HUES64 (cell line): Measurements from ENCODE around the gene ZFP62.
A peak's percentile ranks its signal among the peaks of the same experiment; 100 is the strongest.

ENCODE experiments used
- H3K27ac ChIP-seq: 2 replicates; pipeline ENCODE4 v1.7.0; 2013; ENCODE audit warnings: low read depth, low read length, inconsistent platforms
- H3K27me3 ChIP-seq: 2 replicates; pipeline ENCODE4 v1.6.1; 2013; ENCODE audit warnings: mild to moderate bottlenecking, low read length; ENCODE audit not compliant: insufficient read depth
- H3K36me3 ChIP-seq: 2 replicates; pipeline ENCODE4 v1.6.1; 2013; ENCODE audit warnings: mild to moderate bottlenecking, low read length; ENCODE audit not compliant: insufficient read depth
- H3K4me1 ChIP-seq: 2 replicates; pipeline ENCODE4 v1.6.1; 2013; ENCODE audit warnings: mild to moderate bottlenecking, low read length, moderate library complexity; ENCODE audit not compliant: insufficient read depth
- H3K4me3 ChIP-seq: 2 replicates; pipeline ENCODE4 v1.5.1; 2013; ENCODE audit warnings: mild to moderate bottlenecking, low read length, moderate library complexity
- H3K9ac ChIP-seq: 2 replicates; pipeline ENCODE4 v1.6.1; 2013; ENCODE audit warnings: mild to moderate bottlenecking, low read depth, low read length
- H3K9me3 ChIP-seq: 2 replicates; pipeline ENCODE4 v1.6.1; 2013; ENCODE audit warnings: low read depth, low read length; ENCODE audit not compliant: insufficient read depth
- WGBS: fragments of 150-250, 120-280 bp; methylation state at CpG from one replicate; pipeline ENCODE4 v1.1.7; 2013; ENCODE audit warnings: missing lambda C conversion rate; 5-methylcytosine and 5-hydroxymethylcytosine counted together

ZFP62 gene

GRCh38 chr5:180817893-180818674, 43.0 kb downstream of the ZFP62 start:
- H3K27me3 ChIP-seq: no peaks in the 10 kb centered on the region
- no peak overlapping the region for H3K9ac ChIP-seq
- H3K4me1 ChIP-seq: peaks cover 12% of the 10 kb centered on the region
- no peaks in the 10 kb centered on the region for H3K36me3 ChIP-seq
- no peaks in the 10 kb centered on the region for H3K9me3 ChIP-seq
- no peak overlapping the region for H3K4me3 ChIP-seq
- WGBS: 91% methylated on average over 13 of the region's 13 CpGs
- H3K27ac ChIP-seq: no peak overlapping the region

GRCh38 chr5:180816608-180817534, 44.2 kb downstream of the ZFP62 start:
- WGBS: 70% methylated on average over 13 of the region's 13 CpGs
- H3K27me3 ChIP-seq: no peaks in the 10 kb centered on the region
- no peak overlapping the region for H3K27ac ChIP-seq
- H3K9ac ChIP-seq: no peak overlapping the region; the same call in 1 of the 2 replicates
- H3K4me3 ChIP-seq: no peak overlapping the region
- H3K4me1 ChIP-seq: peaks cover 12% of the 10 kb centered on the region
- H3K36me3 ChIP-seq: no peaks in the 10 kb centered on the region
- no peaks in the 10 kb centered on the region for H3K9me3 ChIP-seq

GRCh38 chr5:180815293-180815917, 45.7 kb downstream of the ZFP62 start:
- WGBS: 82% methylated on average over 9 of the region's 9 CpGs
- Histone ChIP-seq H3K9ac (no peak overlapping the region), H3K27ac (no peak overlapping the region), H3K4me1 (peaks cover 20% of the 10 kb centered on the region), H3K9me3 (no peaks in the 10 kb centered on the region), H3K4me3 (no peak overlapping the region), H3K36me3 (no peaks in the 10 kb centered on the region), H3K27me3 (no peaks in the 10 kb centered on the region)

GRCh38 chr5:180813420-180813819, 47.7 kb downstream of the ZFP62 start:
- H3K9me3 ChIP-seq: no peaks in the 10 kb centered on the region
- peaks cover 29% of the 10 kb centered on the region for H3K4me1 ChIP-seq
- no peaks in the 10 kb centered on the region for H3K36me3 ChIP-seq
- H3K27ac ChIP-seq: no peak overlapping the region
- H3K9ac ChIP-seq: no peak overlapping the region
- no peak overlapping the region for H3K4me3 ChIP-seq
- H3K27me3 ChIP-seq: no peaks in the 10 kb centered on the region
- WGBS: 80% methylated on average over 5 of the region's 5 CpGs

- Histone ChIP-seq H3K9me3 (no peaks in the 10 kb centered on the region), H3K4me3 (peak overlapping the region; percentile 75), H3K27ac (no peak overlapping the region), H3K36me3 (peaks cover 3% of the 10 kb centered on the region; the same call in 1 of the 2 replicates), H3K27me3 (no peaks in the 10 kb centered on the region), H3K4me1 (peaks cover 25% of the 10 kb centered on the region), H3K9ac (no peak overlapping the region)
- 89% methylated on average over 10 of the region's 10 CpGs for WGBS
Measured at GRCh38 chr5:180811623-180812124, 49.4 kb downstream of the ZFP62 start.

GRCh38 chr5:180810959-180811622, 50.0 kb downstream of the ZFP62 start:
- Histone ChIP-seq H3K4me1 (peaks cover 22% of the 10 kb centered on the region), H3K9me3 (no peaks in the 10 kb centered on the region), H3K9ac (peak overlapping the region; percentile 92), H3K27ac (peak overlapping the region; percentile 95), H3K36me3 (peaks cover 6% of the 10 kb centered on the region; the same call in 1 of the 2 replicates), H3K4me3 (peak overlapping the region; percentile 75), H3K27me3 (no peaks in the 10 kb centered on the region)
- 8% methylated on average over 28 of the region's 30 CpGs for WGBS

GRCh38 chr5:180810210-180810958, 50.7 kb downstream of the ZFP62 start:
- H3K27ac ChIP-seq: peak overlapping the region; percentile 95
- H3K36me3 ChIP-seq: peaks cover 6% of the 10 kb centered on the region; the same call in 1 of the 2 replicates
- H3K4me3 ChIP-seq: peak overlapping the region; percentile 75
- H3K9me3 ChIP-seq: no peaks in the 10 kb centered on the region
- peaks cover 22% of the 10 kb centered on the region for H3K4me1 ChIP-seq
- H3K27me3 ChIP-seq: no peaks in the 10 kb centered on the region
- H3K9ac ChIP-seq: peak overlapping the region; percentile 92
- WGBS: under 1% methylated on average over 66 of the region's 66 CpGs

- H3K9ac ChIP-seq: peak overlapping the region; percentile 92
- H3K4me1 ChIP-seq: peaks cover 22% of the 10 kb centered on the region
- peaks cover 6% of the 10 kb centered on the region; the same call in 1 of the 2 replicates for H3K36me3 ChIP-seq
- H3K9me3 ChIP-seq: no peaks in the 10 kb centered on the region
- no peaks in the 10 kb centered on the region for H3K27me3 ChIP-seq
- peak overlapping the region; percentile 95 for H3K27ac ChIP-seq
- peak overlapping the region; percentile 75 for H3K4me3 ChIP-seq
- WGBS: 6% methylated on average over 38 of the region's 40 CpGs
Measured at GRCh38 chr5:180809403-180810209, 51.5 kb downstream of the ZFP62 start.

- Histone ChIP-seq H3K9me3 (no peaks in the 10 kb centered on the region), H3K27me3 (no peaks in the 10 kb centered on the region), H3K9ac (no peak overlapping the region), H3K4me3 (peak overlapping the region; percentile 75), H3K27ac (no peak overlapping the region), H3K36me3 (peaks cover 6% of the 10 kb centered on the region; the same call in 1 of the 2 replicates), H3K4me1 (peaks cover 26% of the 10 kb centered on the region)
- 88% methylated on average over 4 of the region's 5 CpGs for WGBS
Measured at GRCh38 chr5:180808461-180809000, 52.5 kb downstream of the ZFP62 start.
